Activated T-helper 2 cell treated with anti-CD3 and anti-CD28 coated beads, Interferon-gamma antibody, Interleukin-2, Interleukin-4, amounts not matched to agents 10 μg/mL and 5 μg/mL and 100 μg/mL, durations not matched to agents 14 hours and 24 hours and 36 hours (primary cell): ENCODE results near the gene TMED1. TPM values are rescaled to one million over a fixed set of nuclear protein-coding genes. Genes with fewer than 3 reads are reported as not detected.
A peak's percentile ranks its signal among the peaks of the same experiment; 100 is the strongest.

ENCODE experiments used
- DNase-seq: peaks from one replicate; pipeline ENCODE4 v3.0.0; 2021; ENCODE audit warnings: low spot score
- H3K27ac Mint-ChIP-seq: one replicate; pipeline ENCODE4 v1.8.0; 2021; ENCODE audit warnings: mixed read lengths
- H3K27me3 Mint-ChIP-seq: one replicate; pipeline ENCODE4 v1.8.0; 2021; ENCODE audit warnings: low read depth, mixed read lengths
- H3K36me3 Mint-ChIP-seq: one replicate; pipeline ENCODE4 v1.8.0; 2021; ENCODE audit warnings: low read depth, mixed read lengths
- H3K4me1 Mint-ChIP-seq: one replicate; pipeline ENCODE4 v1.8.0; 2021; ENCODE audit warnings: low read depth, mixed read lengths
- H3K4me3 Mint-ChIP-seq: one replicate; pipeline ENCODE4 v1.8.0; 2021; ENCODE audit warnings: low read depth, mild to moderate bottlenecking, moderate library complexity, mixed read lengths
- H3K9me3 Mint-ChIP-seq: one replicate; pipeline ENCODE4 v1.8.0; 2021; ENCODE audit warnings: mixed read lengths
- intact Hi-C: fragments of 100-400 bp; cut with micrococcal nuclease; formaldehyde crosslinking; loops from one replicate; pipeline ENCODE4 v1.15.1; 2023
- total RNA-seq: library from RNA; stranded (reverse); gene quantifications from 2 replicates; pipeline ENCODE4 v1.2.3, GENCODE V29; 2022

TMED1 gene
- total RNA-seq, 1 donor from 2014 or later = 16.7 TPM

GRCh38 chr19:10819124-10820060 lies 16.6 kb downstream of the TMED1 start:
- Mint-ChIP-seq H3K36me3 (peaks cover 56% of the 10 kb centered on the region), H3K9me3 (no peaks in the 10 kb centered on the region), H3K27ac (no peak overlapping the region), H3K4me3 (no peak overlapping the region), H3K27me3 (no peaks in the 10 kb centered on the region), H3K4me1 (peaks cover 12% of the 10 kb centered on the region)
- intact Hi-C loops = no loop called here
- DNase-seq = no peak

- H3K27ac Mint-ChIP-seq = no peak overlapping the region
- H3K27me3 Mint-ChIP-seq = no peaks in the 10 kb centered on the region
- peaks cover 49% of the 10 kb centered on the region for H3K36me3 Mint-ChIP-seq
- no peak overlapping the region for H3K4me3 Mint-ChIP-seq
- peaks cover 12% of the 10 kb centered on the region for H3K4me1 Mint-ChIP-seq
- intact Hi-C loops = no loop called here
- no peaks in the 10 kb centered on the region for H3K9me3 Mint-ChIP-seq
- no peak for DNase-seq
These were observed 17.5 kb downstream of the TMED1 start for GRCh38 chr19:10818301-10819123.

GRCh38 chr19:10817291-10818038 lies 18.5 kb downstream of the TMED1 start:
- DNase-seq = no peak
- Mint-ChIP-seq H3K27ac (no peak overlapping the region), H3K4me3 (no peak overlapping the region), H3K27me3 (no peaks in the 10 kb centered on the region), H3K9me3 (no peaks in the 10 kb centered on the region), H3K4me1 (peaks cover 17% of the 10 kb centered on the region), H3K36me3 (peaks cover 59% of the 10 kb centered on the region)
- intact Hi-C loops = no loop called here

GRCh38 chr19:10816691-10817090 lies 19.3 kb downstream of the TMED1 start:
- Mint-ChIP-seq H3K4me1 (peaks cover 17% of the 10 kb centered on the region), H3K27me3 (no peaks in the 10 kb centered on the region), H3K9me3 (no peaks in the 10 kb centered on the region), H3K36me3 (peaks cover 55% of the 10 kb centered on the region), H3K4me3 (no peak overlapping the region), H3K27ac (no peak overlapping the region)
- no peak for DNase-seq
- intact Hi-C loops = no loop called here

- intact Hi-C loops = no loop called here
- H3K4me1 Mint-ChIP-seq = peaks cover 17% of the 10 kb centered on the region
- no peak for DNase-seq
- H3K36me3 Mint-ChIP-seq = peaks cover 51% of the 10 kb centered on the region
- H3K4me3 Mint-ChIP-seq = no peak overlapping the region
- no peaks in the 10 kb centered on the region for H3K9me3 Mint-ChIP-seq
- no peaks in the 10 kb centered on the region for H3K27me3 Mint-ChIP-seq
- no peak overlapping the region for H3K27ac Mint-ChIP-seq
These were observed 19.9 kb downstream of the TMED1 start for GRCh38 chr19:10815969-10816644.

GRCh38 chr19:10815007-10815536 lies 20.9 kb downstream of the TMED1 start:
- Mint-ChIP-seq H3K9me3 (no peaks in the 10 kb centered on the region), H3K27ac (no peak overlapping the region), H3K4me3 (no peak overlapping the region), H3K27me3 (no peaks in the 10 kb centered on the region), H3K4me1 (peaks cover 11% of the 10 kb centered on the region), H3K36me3 (peaks cover 44% of the 10 kb centered on the region)
- intact Hi-C loops = no loop called here
- DNase-seq = no peak

GRCh38 chr19:10812902-10813404 lies 23.1 kb downstream of the TMED1 start:
- no peaks in the 10 kb centered on the region for H3K9me3 Mint-ChIP-seq
- H3K4me1 Mint-ChIP-seq = peaks cover 22% of the 10 kb centered on the region
- no peak for DNase-seq
- no peak overlapping the region for H3K4me3 Mint-ChIP-seq
- H3K27me3 Mint-ChIP-seq = no peaks in the 10 kb centered on the region
- peaks cover 53% of the 10 kb centered on the region for H3K36me3 Mint-ChIP-seq
- intact Hi-C loops = loop anchor here (5.0 kb wide), 1 partner anchor 96 kb away; the partner anchor contains the start of gene DNM2
- H3K27ac Mint-ChIP-seq = peak overlapping the region; percentile 91

GRCh38 chr19:10812196-10812595 lies 23.8 kb downstream of the TMED1 start:
- intact Hi-C loops = loop anchor here (5.0 kb wide), 1 partner anchor 95 kb away; the partner anchor contains the start of gene DNM2
- Mint-ChIP-seq H3K27ac (peak overlapping the region; percentile 91), H3K9me3 (no peaks in the 10 kb centered on the region), H3K27me3 (no peaks in the 10 kb centered on the region), H3K4me1 (peaks cover 23% of the 10 kb centered on the region), H3K4me3 (no peak overlapping the region), H3K36me3 (peaks cover 53% of the 10 kb centered on the region)
- no peak for DNase-seq

GRCh38 chr19:10811391-10812111 lies 24.5 kb downstream of the TMED1 start:
- peaks cover 48% of the 10 kb centered on the region for H3K36me3 Mint-ChIP-seq
- intact Hi-C loops = loop anchor here (5.0 kb wide), 1 partner anchor 94 kb away; the partner anchor contains the start of gene DNM2
- H3K27me3 Mint-ChIP-seq = no peaks in the 10 kb centered on the region
- no peak for DNase-seq
- H3K27ac Mint-ChIP-seq = peak overlapping the region; percentile 91
- no peaks in the 10 kb centered on the region for H3K9me3 Mint-ChIP-seq
- H3K4me3 Mint-ChIP-seq = no peak overlapping the region
- H3K4me1 Mint-ChIP-seq = peaks cover 23% of the 10 kb centered on the region

- no peaks in the 10 kb centered on the region for H3K9me3 Mint-ChIP-seq
- H3K36me3 Mint-ChIP-seq = peaks cover 53% of the 10 kb centered on the region
- peak overlapping the region; percentile 55 for H3K27ac Mint-ChIP-seq
- no peak for DNase-seq
- no peak overlapping the region for H3K4me3 Mint-ChIP-seq
- H3K4me1 Mint-ChIP-seq = peaks cover 23% of the 10 kb centered on the region
- no peaks in the 10 kb centered on the region for H3K27me3 Mint-ChIP-seq
- intact Hi-C loops = loop anchor here (5.0 kb wide), 1 partner anchor 92 kb away; the partner anchor contains the start of gene DNM2
These were observed 26.2 kb downstream of the TMED1 start for GRCh38 chr19:10809651-10810285.
